Measurements from ENCODE around the gene ACACB. TPM values are rescaled to one million over a fixed set of nuclear protein-coding genes. Genes with fewer than 3 reads are reported as not detected.

The ACACB gene
- total and polyA plus RNA-seq, 2 donors (not counting 3 experiments of a cell fraction or from before 2014, with no cell fraction given), result 1.3 to 5.7 TPM

DNA sequence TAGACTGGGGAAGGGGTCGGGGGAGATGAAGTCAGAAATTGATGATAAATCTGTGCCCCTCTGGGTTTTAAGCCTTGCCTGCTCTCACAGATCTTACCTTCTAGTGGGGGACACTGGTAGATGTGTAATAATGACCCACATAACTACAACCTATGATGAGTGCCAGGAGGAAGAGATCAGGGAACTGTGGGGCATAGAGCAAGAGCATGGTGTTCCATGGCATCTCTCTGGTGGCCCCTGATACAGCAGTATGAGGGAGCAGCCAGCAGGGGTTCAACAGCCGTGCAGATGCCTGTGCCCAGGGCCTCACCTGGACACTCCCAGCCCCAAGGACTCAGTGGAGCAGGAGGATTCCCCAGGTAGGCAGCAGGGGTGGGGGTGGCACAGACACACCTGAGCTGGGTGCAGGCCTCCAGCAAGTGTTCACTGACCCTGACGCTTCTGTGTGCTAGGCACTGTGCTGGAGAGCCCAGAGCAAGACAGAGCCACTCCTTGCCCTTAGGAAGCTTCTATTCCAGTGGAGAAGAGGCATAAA is 5.0 kb downstream of the ACACB start:
- intact Hi-C loops (cut with micrococcal nuclease) (no loop called here), dilution Hi-C loops (cut with MboI; ENCODE audit: extremely low pct_ligation_motif_present, low sequenced_read_pairs) (no loop called here)
- POLR2A ChIA-PET, result no interaction called here
- no peaks in the 10 kb centered on the region for H3K79me2 ChIP-seq (ENCODE audit: control insufficient read depth, insufficient read depth, low read length)
- no peaks in the 10 kb centered on the region for H3K9me3 ChIP-seq (replicated peaks; ENCODE audit: control insufficient read depth, insufficient read depth, low read length)
- H3K27me3 ChIP-seq (ENCODE audit: control insufficient read depth in 2 of 2, insufficient read depth in 2 of 2, low read length in 2 of 2), result no peaks in the 10 kb centered on the region
- no peak for FAIRE-seq
- H3K9me1 ChIP-seq (replicated peaks; ENCODE audit: control insufficient read depth, extremely low read depth, insufficient read depth, low read length), result no peaks in the 10 kb centered on the region
- CTCF ChIA-PET, result no interaction called here
- H3K36me3 ChIP-seq (ENCODE audit: control insufficient read depth in 2 of 2, extremely low read depth in 1 of 2, insufficient read depth in 2 of 2, low read length in 2 of 2), result no peaks in the 10 kb centered on the region
- H2AFZ ChIP-seq (ENCODE audit: low read depth, low read length), result no peak overlapping the region
- no peak overlapping the region for H3K9ac ChIP-seq (replicated peaks; ENCODE audit: extremely low read depth, insufficient read depth, low read length)
- no peaks in the 10 kb centered on the region for H4K20me1 ChIP-seq (replicated peaks; ENCODE audit: control insufficient read depth, extremely low read depth, insufficient read depth, low read length)
- DNase-seq (ENCODE audit: low read depth, low spot score), result no peak
- TF ChIP-seq FOS (IDR thresholded peaks at IDR 0.05; ENCODE audit: borderline replicate concordance, insufficient read depth, low read length) (no peak), POLR2AphosphoS5 (IDR thresholded peaks at IDR 0.05; ENCODE audit: insufficient read depth, low read depth, low read length) (no peak), EZH2 (IDR thresholded peaks at IDR 0.05; ENCODE audit: borderline replicate concordance, low read depth, low read length, severe bottlenecking) (no peak), MYC (IDR thresholded peaks at IDR 0.05; ENCODE audit: low read depth, low read length) (no peak), POLR2A (IDR thresholded peaks at IDR 0.05; ENCODE audit: low read depth, low read length) (no peak), JUN (IDR thresholded peaks at IDR 0.05; ENCODE audit: borderline replicate concordance, insufficient read depth, insufficient read length, low read depth) (no peak), GATA2 (IDR thresholded peaks at IDR 0.05; ENCODE audit: insufficient read depth, insufficient read length, low read depth, low read length) (no peak)
- TF ChIP-seq, protein P1, sequence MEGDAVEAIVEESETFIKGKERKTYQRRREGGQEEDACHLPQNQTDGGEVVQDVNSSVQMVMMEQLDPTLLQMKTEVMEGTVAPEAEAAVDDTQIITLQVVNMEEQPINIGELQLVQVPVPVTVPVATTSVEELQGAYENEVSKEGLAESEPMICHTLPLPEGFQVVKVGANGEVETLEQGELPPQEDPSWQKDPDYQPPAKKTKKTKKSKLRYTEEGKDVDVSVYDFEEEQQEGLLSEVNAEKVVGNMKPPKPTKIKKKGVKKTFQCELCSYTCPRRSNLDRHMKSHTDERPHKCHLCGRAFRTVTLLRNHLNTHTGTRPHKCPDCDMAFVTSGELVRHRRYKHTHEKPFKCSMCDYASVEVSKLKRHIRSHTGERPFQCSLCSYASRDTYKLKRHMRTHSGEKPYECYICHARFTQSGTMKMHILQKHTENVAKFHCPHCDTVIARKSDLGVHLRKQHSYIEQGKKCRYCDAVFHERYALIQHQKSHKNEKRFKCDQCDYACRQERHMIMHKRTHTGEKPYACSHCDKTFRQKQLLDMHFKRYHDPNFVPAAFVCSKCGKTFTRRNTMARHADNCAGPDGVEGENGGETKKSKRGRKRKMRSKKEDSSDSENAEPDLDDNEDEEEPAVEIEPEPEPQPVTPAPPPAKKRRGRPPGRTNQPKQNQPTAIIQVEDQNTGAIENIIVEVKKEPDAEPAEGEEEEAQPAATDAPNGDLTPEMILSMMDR (IDR thresholded peaks at IDR 0.05; ENCODE audit: extremely low read depth in 1 of 2, insufficient read depth in 1 of 2, low read depth in 1 of 2, low read length in 2 of 2), result no peak
- TF ChIP-seq, protein P2, sequence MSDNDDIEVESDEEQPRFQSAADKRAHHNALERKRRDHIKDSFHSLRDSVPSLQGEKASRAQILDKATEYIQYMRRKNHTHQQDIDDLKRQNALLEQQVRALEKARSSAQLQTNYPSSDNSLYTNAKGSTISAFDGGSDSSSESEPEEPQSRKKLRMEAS (IDR thresholded peaks at IDR 0.05; ENCODE audit: insufficient read depth, insufficient read length), result no peak
- no TSS peak for BruUV-seq (replicated peaks)
- H3K4me2 ChIP-seq (ENCODE audit: insufficient read depth, low read length), result no peak overlapping the region
- no peak overlapping the region for H3K27ac ChIP-seq (ENCODE audit: insufficient read depth, low read depth, low read length)
- H3K4me3 ChIP-seq (replicated peaks in 1 of 3; ENCODE audit: insufficient read depth in 1 of 3, low read depth in 1 of 3, low read length in 3 of 3), result no peak overlapping the region
- no peaks in the 10 kb centered on the region for H3K4me1 ChIP-seq (ENCODE audit: control insufficient read depth, extremely low read depth, insufficient read depth, low read length)

Data from endothelial cell of umbilical vein (primary cell).